Natural killer cell (primary cell): Measurements from ENCODE around the gene CRACR2A. TPM values are rescaled to one million over a fixed set of nuclear protein-coding genes. Genes with fewer than 3 reads are reported as not detected.

Source experiments
- ATAC-seq, 3 donors: fragments of 150-1000 bp in 2 of 3; fragments of 200-7000 bp in 1 of 3; cut with Tn5 transposase; 1 replicate in 1 of 3; 2 replicates in 2 of 3; pipeline ENCODE4 v1.10.0; 2021; ENCODE audit warnings: mild to moderate bottlenecking in 2 of 3, moderate library complexity in 2 of 3
- DNase-seq, 2 donors: peaks; one replicate each; pipeline versions ENCODE4 v3.0.0 to v3.0.0-alpha.2; 2013 to 2021; ENCODE audit warnings: mixed read lengths in 1 of 2
- H3K27ac ChIP-seq: one replicate; pipeline ENCODE4 v1.5.1; 2013; ENCODE audit warnings: mild to moderate bottlenecking, low read length
- H3K27me3 ChIP-seq: one replicate; pipeline ENCODE4 v1.6.1; 2013; ENCODE audit warnings: low read length; ENCODE audit not compliant: control insufficient read depth, insufficient read depth
- H3K36me3 ChIP-seq: one replicate; pipeline ENCODE4 v1.6.1; 2013; ENCODE audit warnings: low read length; ENCODE audit not compliant: control insufficient read depth, insufficient read depth
- H3K4me1 ChIP-seq: one replicate; pipeline ENCODE4 v1.6.1; 2013; ENCODE audit warnings: low read length; ENCODE audit not compliant: control insufficient read depth, insufficient read depth
- H3K4me3 ChIP-seq: one replicate; pipeline ENCODE4 v1.5.1; 2013; ENCODE audit warnings: low read length
- H3K9me3 ChIP-seq: one replicate; pipeline ENCODE4 v1.6.1; 2013; ENCODE audit warnings: low read length; ENCODE audit not compliant: control insufficient read depth, insufficient read depth
- H3K27ac Mint-ChIP-seq, 2 donors: one replicate each; pipeline ENCODE4 v1.8.0; 2022; ENCODE audit warnings: mild to moderate bottlenecking in 2 of 2, mixed read lengths in 2 of 2, moderate library complexity in 1 of 2
- H3K27me3 Mint-ChIP-seq, 2 donors: one replicate each; pipeline ENCODE4 v1.8.0; 2022; ENCODE audit warnings: low read depth in 2 of 2, mixed read lengths in 2 of 2
- H3K36me3 Mint-ChIP-seq: one replicate; pipeline ENCODE4 v1.8.0; 2022; ENCODE audit warnings: mixed read lengths
- H3K4me1 Mint-ChIP-seq, 2 donors: one replicate each; pipeline ENCODE4 v1.8.0; 2022; ENCODE audit warnings: mixed read lengths in 2 of 2
- H3K4me3 Mint-ChIP-seq: one replicate; pipeline ENCODE4 v1.8.0; 2022; ENCODE audit warnings: mild to moderate bottlenecking, moderate library complexity, mixed read lengths
- H3K9me3 Mint-ChIP-seq, 2 donors: one replicate each; pipeline ENCODE4 v1.8.0; 2022; ENCODE audit warnings: mixed read lengths in 2 of 2
- CTCF ChIP-seq: fragments of 200-600 bp; IDR thresholded peaks from one replicate; pipeline ENCODE4 v1.8.0; 2022; ENCODE audit warnings: antibody characterized with exemption
- whole genome bisulfite sequencing: methylation state at CpG from one replicate; pipeline ENCODE4 v1.1.7; 2013; ENCODE audit warnings: missing lambda C conversion rate; ENCODE audit not compliant: insufficient coverage; 5-methylcytosine and 5-hydroxymethylcytosine counted together
- intact Hi-C: fragments of 100-400 bp; cut with micrococcal nuclease; formaldehyde crosslinking; loops from one replicate; pipeline ENCODE4 v1.14.2; 2022
- total RNA-seq, 4 donors: library from RNA; stranded (reverse); fragments of 120-200 nt in 1 of 4; gene quantifications; one replicate each; pipeline versions ENCODE4 v1.2.3 to v1.2.4, GENCODE V29; 2013 to 2022

Gene CRACR2A
- total RNA-seq, 3 donors from 2014 or later (not counting 1 experiment from before 2014, with no cell fraction given): 59.8 to 94.4 (median 80.5) TPM

DNA sequence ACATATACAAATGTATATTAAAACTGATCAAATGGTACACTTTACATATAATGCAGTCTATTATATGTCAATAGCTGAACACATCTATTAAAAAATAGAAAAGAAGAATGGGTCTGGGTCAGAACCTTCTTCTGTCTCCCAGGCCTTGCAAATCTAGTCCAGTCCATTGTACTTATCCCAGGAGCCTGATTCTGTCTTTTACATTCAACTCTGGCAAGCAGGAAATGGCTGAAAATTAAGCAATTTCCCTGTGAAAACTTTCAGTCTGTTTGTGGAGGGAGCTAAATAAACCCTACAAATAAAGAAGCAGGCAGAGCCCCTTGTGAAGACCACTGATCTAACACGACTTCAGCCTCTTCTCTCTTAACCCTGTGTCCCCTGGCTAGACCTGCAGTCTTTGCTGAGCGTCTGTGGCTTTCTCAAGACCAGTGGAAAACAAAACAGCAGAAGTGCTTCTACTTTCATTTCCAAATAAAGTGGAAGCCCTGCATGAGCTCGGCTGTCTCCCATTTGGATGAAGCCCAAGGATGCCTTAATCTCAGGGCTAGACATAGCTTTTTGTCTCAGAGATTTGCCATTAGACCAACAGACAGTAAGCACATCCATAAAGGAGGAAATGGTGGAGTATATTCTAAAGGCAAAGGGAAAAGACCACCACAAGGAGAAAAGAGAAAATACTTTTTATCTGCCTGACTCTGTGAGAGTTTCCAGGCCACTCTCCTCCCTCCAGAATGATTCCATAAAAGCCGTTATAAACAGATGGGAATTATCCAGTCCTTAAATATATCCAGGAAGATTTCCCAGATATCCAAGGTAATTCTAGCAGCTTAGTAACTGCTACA is 48.2 kb downstream of the CRACR2A start:
- H3K4me3 ChIP-seq: no peak overlapping the region
- intact Hi-C loops: loop anchor here (10.0 kb wide), 1 partner anchor 50 kb away; the partner anchor contains the start of gene CRACR2A
- H3K36me3 Mint-ChIP-seq: no peaks in the 10 kb centered on the region
- no peak for DNase-seq
- peaks cover 4% of the 10 kb centered on the region for H3K4me1 ChIP-seq
- peak overlapping the region; percentile 75 for H3K4me3 Mint-ChIP-seq
- peak in 2 of 3 donors; percentile 26 to 55 for ATAC-seq
- no peak for TF ChIP-seq CTCF
- 45% methylated on average over 4 of the region's 4 CpGs for WGBS
- no peaks in the 10 kb centered on the region for H3K27me3 Mint-ChIP-seq
- H3K9me3 Mint-ChIP-seq: no peaks in the 10 kb centered on the region
- peaks cover 7% of the 10 kb centered on the region for H3K36me3 ChIP-seq
- no peaks in the 10 kb centered on the region for H3K9me3 ChIP-seq
- H3K4me1 Mint-ChIP-seq: peaks cover 44 to 51% of the 10 kb centered on the region in 2 donors
- peak overlapping the region; percentile 22 for H3K27ac ChIP-seq
- H3K27me3 ChIP-seq: no peaks in the 10 kb centered on the region
- H3K27ac Mint-ChIP-seq: peak overlapping the region; percentile 93 to 94

DNA sequence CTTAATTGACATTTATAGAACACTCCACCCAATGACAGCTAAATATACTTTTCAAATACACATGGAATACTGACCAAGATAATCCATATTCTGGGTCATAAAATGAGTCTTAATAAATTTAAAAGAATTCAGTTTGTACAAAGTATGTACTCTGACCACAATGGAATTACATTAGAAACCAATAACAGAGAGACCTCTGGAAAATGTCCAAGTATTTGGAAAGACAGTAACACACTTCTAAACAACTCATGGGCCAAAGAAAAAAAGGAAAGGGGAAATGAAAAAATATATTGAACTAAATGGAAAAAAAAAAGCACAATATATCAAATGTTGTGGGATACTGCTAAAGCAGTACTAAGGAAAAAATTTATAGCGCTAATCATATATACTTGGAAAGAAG is 52.0 kb downstream of the CRACR2A start:
- H3K27me3 Mint-ChIP-seq: no peaks in the 10 kb centered on the region
- no peak overlapping the region for H3K27ac Mint-ChIP-seq

GRCh38 chr12:3698218-3698974 is 54.5 kb downstream of the CRACR2A start:
- Histone ChIP-seq H3K4me1 (no peaks in the 10 kb centered on the region), H3K36me3 (peaks cover 38% of the 10 kb centered on the region), H3K27me3 (no peaks in the 10 kb centered on the region), H3K27ac (no peak overlapping the region), H3K4me3 (no peak overlapping the region), H3K9me3 (no peaks in the 10 kb centered on the region)
- Mint-ChIP-seq H3K27me3 (no peaks in the 10 kb centered on the region), H3K4me1 (peaks cover 16 to 39% of the 10 kb centered on the region in 2 donors), H3K27ac (no peak overlapping the region), H3K9me3 (no peaks in the 10 kb centered on the region), H3K36me3 (peaks cover 12% of the 10 kb centered on the region), H3K4me3 (no peak overlapping the region)
- DNase-seq (no peak), ATAC-seq (no peak)
- 93% methylated on average over 7 of the region's 7 CpGs for WGBS
- intact Hi-C loops: no loop called here
- no peak for TF ChIP-seq CTCF

More for the DNA sequence above, 52.0 kb downstream of the CRACR2A start:
- no peaks in the 10 kb centered on the region for H3K36me3 Mint-ChIP-seq
- Histone ChIP-seq H3K27me3 (no peaks in the 10 kb centered on the region), H3K4me3 (no peak overlapping the region), H3K27ac (no peak overlapping the region), H3K36me3 (peaks cover 15% of the 10 kb centered on the region), H3K4me1 (peaks cover 4% of the 10 kb centered on the region), H3K9me3 (no peaks in the 10 kb centered on the region)
- DNase-seq (no peak), ATAC-seq (no peak)
- no peaks in the 10 kb centered on the region for H3K9me3 Mint-ChIP-seq
- intact Hi-C loops: loop anchor here (10.0 kb wide), 1 partner anchor 54 kb away; the partner anchor contains the start of gene CRACR2A
- H3K4me3 Mint-ChIP-seq: no peak overlapping the region
- WGBS: no CpG with 5 or more reads among the region's 1 CpG
- TF ChIP-seq CTCF: no peak
- peaks cover 38 to 60% of the 10 kb centered on the region in 2 donors for H3K4me1 Mint-ChIP-seq
